Stimulated activated naive CD4-positive, alpha-beta T cell treated with Interleukin-2 at 50 U/mL for 16 hours (primary cell): Measurements from ENCODE around the gene FKBP5.
"Not testable (repeated sequence)": the region's sequence is repeated elsewhere in the genome, so short reads cannot be mapped to it uniquely, and the experiment has no call there.

Experiments used
- DNase-seq: peaks from one replicate; lab custom pipeline; 2025; lab: John Stamatoyannopoulos, UW

The FKBP5 gene

GRCh38 chr6:35543459-35544193, 145.1 kb downstream of the FKBP5 start:
- no peak for DNase-seq

- DNase-seq: no peak
Measured at GRCh38 chr6:35541836-35542235, 146.9 kb downstream of the FKBP5 start.

DNA sequence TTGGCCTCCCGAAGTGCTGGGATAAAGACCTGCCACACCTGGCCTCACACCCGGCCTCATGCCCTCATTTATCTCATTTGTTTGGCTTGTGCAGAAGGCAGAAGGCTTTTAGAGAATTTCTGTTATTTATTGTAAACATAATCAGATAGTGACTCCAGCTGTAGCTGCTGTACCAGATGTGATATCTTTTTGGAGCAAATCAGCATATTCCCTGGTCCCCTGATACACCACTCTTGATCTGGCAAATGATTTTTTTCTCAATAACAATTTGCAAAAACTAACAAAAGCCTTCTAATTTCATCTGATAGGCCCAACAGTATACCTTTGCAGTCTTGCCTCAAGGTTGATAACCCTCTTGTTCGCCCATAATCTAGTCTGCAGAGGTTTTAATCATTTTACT, 149.5 kb downstream of the FKBP5 start:
- no peak for DNase-seq

DNA sequence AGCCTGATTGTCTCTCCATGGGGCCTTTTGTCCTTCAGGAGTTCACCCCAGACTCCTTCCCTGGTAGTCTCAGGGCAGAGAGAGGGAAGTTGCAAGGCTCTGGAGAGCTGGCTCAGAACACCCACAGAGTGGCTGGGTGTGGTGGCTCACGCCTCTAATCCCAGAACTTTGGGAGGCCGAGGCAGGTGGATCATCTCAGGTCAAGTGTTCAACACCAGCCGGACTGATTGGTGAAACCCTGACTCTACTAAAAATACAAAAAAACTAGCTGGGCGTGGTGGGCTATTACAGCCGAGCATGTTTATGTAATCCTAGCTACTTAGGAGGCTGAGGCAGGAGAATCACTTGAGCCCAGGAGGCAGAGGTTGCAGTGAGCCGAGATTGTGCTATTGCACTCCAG, 152.9 kb downstream of the FKBP5 start:
- DNase-seq: not testable (repeated sequence)

DNA sequence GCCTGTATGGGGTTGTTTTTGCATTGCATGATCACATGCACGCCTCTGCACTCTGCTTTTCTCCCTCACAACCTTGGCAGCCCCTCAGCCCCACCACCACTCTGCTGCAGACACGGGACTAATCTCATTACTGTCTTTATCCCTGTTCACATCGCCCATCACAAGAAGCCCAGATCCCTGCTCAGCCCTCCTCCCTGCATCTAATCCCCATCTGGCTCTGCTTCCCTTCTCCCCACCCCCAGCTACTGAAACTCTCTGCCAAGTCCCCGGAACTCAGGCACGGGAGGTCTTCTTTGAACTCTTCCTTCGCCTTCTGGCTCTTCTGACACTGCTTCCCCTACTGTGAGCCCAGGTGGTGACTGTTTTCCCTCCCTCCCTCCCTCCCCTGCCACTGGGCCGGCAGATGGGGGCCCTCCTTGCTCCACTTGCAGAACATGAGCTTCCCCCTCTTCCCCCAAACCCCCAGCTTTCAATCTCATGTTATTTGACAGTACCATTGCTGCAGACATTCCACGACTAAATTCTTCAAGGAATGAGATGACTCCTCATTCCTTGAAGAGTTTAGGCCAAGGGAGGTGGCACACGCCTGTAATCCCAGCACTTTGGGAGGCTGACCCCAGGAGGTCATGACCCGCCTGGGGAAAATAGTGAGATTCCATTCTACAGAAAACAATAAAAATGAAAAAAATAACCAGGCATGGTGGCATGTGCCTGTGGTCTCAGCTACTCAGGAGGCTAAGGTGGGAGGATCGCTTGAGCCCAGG, 154.1 kb downstream of the FKBP5 start:
- no peak for DNase-seq

DNA sequence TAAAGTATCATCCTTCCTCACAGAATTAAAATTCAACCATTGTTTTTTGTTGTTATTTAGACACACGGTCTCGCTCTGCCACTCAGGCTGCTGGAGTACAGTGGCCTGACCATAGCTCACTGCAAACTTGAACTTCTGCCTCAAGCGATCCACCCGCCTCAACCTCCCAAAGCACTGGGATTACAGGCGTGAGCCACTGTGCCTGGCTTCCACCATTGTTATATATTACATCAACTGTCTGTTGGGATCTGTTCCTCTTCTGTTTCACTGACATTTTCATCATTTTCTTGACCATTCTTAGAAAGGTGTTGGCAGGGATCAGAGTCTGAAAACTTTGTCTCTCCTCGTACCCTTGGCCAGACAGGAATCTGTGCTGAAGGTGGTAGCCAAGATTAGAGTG, 154.7 kb downstream of the FKBP5 start:
- DNase-seq: no peak

DNA sequence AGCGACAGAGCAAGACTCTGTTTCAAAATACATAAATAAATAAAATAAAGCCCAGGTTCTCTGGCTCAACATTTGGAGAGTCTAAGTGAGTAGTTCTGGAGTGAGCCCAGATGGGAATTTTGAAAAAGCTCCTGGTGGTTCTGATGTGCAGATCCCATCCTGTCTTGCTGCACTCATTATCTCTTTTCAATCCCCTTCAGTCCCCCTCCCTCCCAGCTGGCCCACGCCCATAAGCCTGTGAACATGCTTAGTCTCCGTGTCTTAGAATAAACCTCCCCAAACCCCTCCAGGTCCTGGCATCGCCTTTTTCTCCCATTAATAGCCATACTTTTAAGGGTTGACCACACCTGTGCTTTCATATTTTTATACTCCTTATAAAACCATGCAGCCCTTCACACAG, 156.6 kb downstream of the FKBP5 start:
- DNase-seq: no peak

DNA sequence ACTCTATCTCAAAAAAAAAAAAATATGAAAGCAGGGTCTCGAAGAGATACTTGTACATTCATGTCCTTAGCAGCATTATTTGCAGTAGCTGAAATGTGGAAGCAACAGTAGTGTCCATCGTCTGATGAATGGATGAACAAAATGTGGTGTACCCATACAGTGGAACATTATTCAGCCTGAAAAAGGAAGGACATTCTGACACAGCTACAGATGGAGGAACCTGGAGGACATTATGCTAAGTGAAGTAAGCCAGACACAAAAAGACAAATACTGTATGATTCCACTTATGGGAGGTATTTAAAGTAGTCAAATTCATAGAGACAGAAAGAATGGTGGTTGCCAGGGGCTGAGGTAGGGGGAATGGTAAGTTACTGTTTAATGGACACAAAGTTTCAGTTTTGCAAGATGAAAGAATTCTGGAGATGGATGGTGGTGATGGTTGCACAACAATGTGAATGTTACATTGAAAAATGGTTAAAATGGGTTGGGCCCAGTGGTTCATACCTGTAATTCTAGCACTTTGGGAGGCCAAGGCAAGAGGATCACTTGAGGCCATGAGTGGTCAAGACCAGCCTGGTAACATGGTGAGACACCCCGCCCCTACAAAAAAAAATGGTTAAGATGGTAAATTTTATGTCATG, 164.2 kb downstream of the FKBP5 start:
- DNase-seq: no peak
